HL-60 (cell line): ENCODE data around the gene IGF1.

Experiments
- DNase-seq, 2 experiments: peaks; one replicate each; pipeline ENCODE4 v3.0.0-alpha.2; 2010 to 2020; ENCODE audit warnings: low read depth in 1 of 2, low spot score in 1 of 2
- H3K27ac ChIP-seq: fragments of 250-450 bp; sonication (Bioruptor Pico); replicated peaks from 2 replicates; pipeline ENCODE4 v1.5.1; 2020; ENCODE audit warnings: mild to moderate bottlenecking, moderate library complexity
- H3K27me3 ChIP-seq: fragments of 250-450 bp; sonication (Bioruptor Pico); 2 replicates; pipeline ENCODE4 v1.5.1; 2021; ENCODE audit warnings: mild to moderate bottlenecking, moderate library complexity; ENCODE audit not compliant: insufficient read depth, poor library complexity, severe bottlenecking
- H3K4me3 ChIP-seq: replicated peaks from 2 replicates; pipeline ENCODE4 v1.5.1; 2011; ENCODE audit warnings: mild to moderate bottlenecking, control low read depth, low read length; ENCODE audit not compliant: insufficient read depth
- GABPA ChIP-seq: IDR thresholded peaks from 2 replicates; pipeline ENCODE4 v1.6.1; 2012; ENCODE audit warnings: low read depth
- POLR2AphosphoS5 ChIP-seq: IDR thresholded peaks from 2 replicates; pipeline ENCODE4 v1.6.1; 2012; ENCODE audit warnings: low read depth
- SPI1 ChIP-seq: IDR thresholded peaks from 2 replicates; pipeline ENCODE4 v1.6.1; 2012; ENCODE audit warnings: low read depth, mild to moderate bottlenecking, borderline replicate concordance
- TF ChIP-seq, protein P1 (sequence below): IDR thresholded peaks from 2 replicates; pipeline ENCODE4 v1.6.1; 2012; ENCODE audit warnings: low read depth; ENCODE audit not compliant: insufficient replicate concordance
- TF ChIP-seq, protein P2 (sequence below): IDR thresholded peaks from one replicate; pipeline ENCODE4 v1.5.1; 2011; ENCODE audit warnings: low read length, control low read depth, inconsistent platforms; ENCODE audit not compliant: insufficient read depth

IGF1 gene

DNA sequence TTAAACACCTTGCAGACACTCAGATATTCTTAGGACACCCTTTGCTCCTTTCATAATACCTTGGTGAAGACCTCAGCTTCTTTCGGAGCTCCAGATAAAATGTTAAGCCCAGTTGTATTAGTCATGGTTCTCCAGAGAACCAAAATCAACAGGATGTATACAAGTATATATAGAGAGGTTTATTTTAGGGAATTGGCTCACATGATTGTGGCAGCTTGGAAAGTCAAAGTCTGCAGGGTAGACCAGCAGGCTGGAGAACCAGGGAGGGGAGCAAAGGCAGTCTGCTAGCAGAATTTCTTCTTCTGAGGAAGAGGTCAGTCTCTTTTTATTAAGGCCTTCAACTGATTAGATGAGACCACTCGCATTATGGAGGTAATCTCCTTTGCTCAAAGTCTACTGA is 6.9 kb upstream of the IGF1 start:
- no peak for TF ChIP-seq GABPA
- TF ChIP-seq, protein P1, sequence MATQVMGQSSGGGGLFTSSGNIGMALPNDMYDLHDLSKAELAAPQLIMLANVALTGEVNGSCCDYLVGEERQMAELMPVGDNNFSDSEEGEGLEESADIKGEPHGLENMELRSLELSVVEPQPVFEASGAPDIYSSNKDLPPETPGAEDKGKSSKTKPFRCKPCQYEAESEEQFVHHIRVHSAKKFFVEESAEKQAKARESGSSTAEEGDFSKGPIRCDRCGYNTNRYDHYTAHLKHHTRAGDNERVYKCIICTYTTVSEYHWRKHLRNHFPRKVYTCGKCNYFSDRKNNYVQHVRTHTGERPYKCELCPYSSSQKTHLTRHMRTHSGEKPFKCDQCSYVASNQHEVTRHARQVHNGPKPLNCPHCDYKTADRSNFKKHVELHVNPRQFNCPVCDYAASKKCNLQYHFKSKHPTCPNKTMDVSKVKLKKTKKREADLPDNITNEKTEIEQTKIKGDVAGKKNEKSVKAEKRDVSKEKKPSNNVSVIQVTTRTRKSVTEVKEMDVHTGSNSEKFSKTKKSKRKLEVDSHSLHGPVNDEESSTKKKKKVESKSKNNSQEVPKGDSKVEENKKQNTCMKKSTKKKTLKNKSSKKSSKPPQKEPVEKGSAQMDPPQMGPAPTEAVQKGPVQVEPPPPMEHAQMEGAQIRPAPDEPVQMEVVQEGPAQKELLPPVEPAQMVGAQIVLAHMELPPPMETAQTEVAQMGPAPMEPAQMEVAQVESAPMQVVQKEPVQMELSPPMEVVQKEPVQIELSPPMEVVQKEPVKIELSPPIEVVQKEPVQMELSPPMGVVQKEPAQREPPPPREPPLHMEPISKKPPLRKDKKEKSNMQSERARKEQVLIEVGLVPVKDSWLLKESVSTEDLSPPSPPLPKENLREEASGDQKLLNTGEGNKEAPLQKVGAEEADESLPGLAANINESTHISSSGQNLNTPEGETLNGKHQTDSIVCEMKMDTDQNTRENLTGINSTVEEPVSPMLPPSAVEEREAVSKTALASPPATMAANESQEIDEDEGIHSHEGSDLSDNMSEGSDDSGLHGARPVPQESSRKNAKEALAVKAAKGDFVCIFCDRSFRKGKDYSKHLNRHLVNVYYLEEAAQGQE: no peak
- TF ChIP-seq SPI1: no peak
- no peak for TF ChIP-seq POLR2AphosphoS5
- TF ChIP-seq, protein P2, sequence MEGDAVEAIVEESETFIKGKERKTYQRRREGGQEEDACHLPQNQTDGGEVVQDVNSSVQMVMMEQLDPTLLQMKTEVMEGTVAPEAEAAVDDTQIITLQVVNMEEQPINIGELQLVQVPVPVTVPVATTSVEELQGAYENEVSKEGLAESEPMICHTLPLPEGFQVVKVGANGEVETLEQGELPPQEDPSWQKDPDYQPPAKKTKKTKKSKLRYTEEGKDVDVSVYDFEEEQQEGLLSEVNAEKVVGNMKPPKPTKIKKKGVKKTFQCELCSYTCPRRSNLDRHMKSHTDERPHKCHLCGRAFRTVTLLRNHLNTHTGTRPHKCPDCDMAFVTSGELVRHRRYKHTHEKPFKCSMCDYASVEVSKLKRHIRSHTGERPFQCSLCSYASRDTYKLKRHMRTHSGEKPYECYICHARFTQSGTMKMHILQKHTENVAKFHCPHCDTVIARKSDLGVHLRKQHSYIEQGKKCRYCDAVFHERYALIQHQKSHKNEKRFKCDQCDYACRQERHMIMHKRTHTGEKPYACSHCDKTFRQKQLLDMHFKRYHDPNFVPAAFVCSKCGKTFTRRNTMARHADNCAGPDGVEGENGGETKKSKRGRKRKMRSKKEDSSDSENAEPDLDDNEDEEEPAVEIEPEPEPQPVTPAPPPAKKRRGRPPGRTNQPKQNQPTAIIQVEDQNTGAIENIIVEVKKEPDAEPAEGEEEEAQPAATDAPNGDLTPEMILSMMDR: no peak
- Histone ChIP-seq H3K27me3 (no peaks in the 10 kb centered on the region), H3K4me3 (no peak overlapping the region), H3K27ac (no peak overlapping the region)
- DNase-seq: no peak

DNA sequence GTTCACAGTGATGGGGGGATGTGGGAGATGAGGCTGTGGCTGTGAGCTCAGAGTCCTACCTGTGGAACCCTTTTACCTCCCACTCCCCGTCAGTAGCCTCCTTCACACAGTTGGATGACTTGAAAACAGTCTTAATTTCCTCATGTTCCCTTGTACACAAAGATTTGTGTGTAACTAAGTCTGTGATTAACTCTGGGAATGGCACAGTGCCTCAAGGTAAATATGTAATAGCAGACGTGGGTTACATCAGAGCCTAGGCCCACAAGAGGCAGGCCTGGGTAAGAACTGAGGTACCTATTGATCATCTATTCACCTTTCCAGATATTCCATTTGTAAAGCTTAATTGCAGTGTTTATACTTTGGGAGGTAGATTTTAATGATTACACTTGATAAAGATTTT is 5.8 kb upstream of the IGF1 start:
- no peaks in the 10 kb centered on the region for H3K27me3 ChIP-seq
- no peak overlapping the region for H3K4me3 ChIP-seq
- no peak for TF ChIP-seq POLR2AphosphoS5
- TF ChIP-seq GABPA: no peak
- no peak for TF ChIP-seq SPI1
- TF ChIP-seq, protein P2: no peak
- TF ChIP-seq, protein P1: no peak
- DNase-seq: no peak
- no peak overlapping the region for H3K27ac ChIP-seq

DNA sequence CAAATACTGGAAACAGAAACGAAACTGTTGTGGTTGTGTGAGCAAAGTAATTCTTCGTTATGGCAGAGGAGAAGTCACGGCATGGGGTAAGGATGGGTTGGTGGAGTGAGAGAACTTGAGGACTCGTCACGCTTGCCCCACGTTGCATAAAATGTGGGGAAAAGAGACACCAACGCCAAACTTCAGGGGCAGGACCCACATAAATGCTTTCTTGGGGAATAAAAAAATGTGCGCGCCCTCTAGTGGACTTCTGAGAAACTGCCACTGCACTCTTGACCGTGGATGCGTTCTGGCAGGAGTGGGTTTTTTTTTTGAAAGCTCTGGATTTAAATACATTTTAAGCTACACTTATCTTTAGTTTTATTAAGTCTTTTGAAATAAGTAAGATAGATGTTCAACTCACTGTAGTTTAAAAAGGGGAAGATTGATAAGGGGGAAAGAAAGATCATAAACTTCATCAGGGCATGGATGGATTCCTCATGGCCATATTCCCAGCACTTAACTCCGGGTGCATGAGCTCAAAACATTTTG is 4.1 kb upstream of the IGF1 start:
- peak; percentile 18 to 70 for DNase-seq
- Histone ChIP-seq H3K27me3 (peaks cover 13% of the 10 kb centered on the region), H3K4me3 (no peak overlapping the region), H3K27ac (no peak overlapping the region)
- TF ChIP-seq POLR2AphosphoS5 (no peak), SPI1 (no peak), GABPA (no peak)
- TF ChIP-seq, protein P1: no peak
- TF ChIP-seq, protein P2: peak; percentile 63
